HCT116 (cell line): ENCODE results near the gene GDF2. TPM values are rescaled to one million over a fixed set of nuclear protein-coding genes. Genes with fewer than 3 reads are reported as not detected.

Experiments used
- ATAC-seq: fragments of 200-7000 bp; cut with Tn5 transposase; 2 replicates; pipeline ENCODE4 v1.9.1; 2020; ENCODE audit warnings: mild to moderate bottlenecking, moderate library complexity
- BruUV-seq: library from RNA; stranded (reverse); fragments of 400-500 nt; replicated peaks from 2 replicates; lab custom pipeline; 2021; lab: Mats Ljungman, UMichigan
- CTCF ChIA-PET: fragments of 300-600 bp; sonication (Branson Sonifier 250); formaldehyde crosslinking; loops from one replicate; lab custom pipeline; 2021; ENCODE audit warnings: antibody characterized with exemption; lab: Charles Lee
- POLR2A ChIA-PET: fragments of 300-600, 350-600 bp; sonication (Branson Sonifier 250); formaldehyde crosslinking; loops from one replicate; lab custom pipeline; 2021; ENCODE audit warnings: antibody characterized with exemption; lab: Charles Lee
- RAD21 ChIA-PET, 2 experiments: fragments of 300-600 bp; sonication (Branson Sonifier 250); formaldehyde crosslinking; loops; one replicate each; lab custom pipeline; 2023; ENCODE audit warnings: low total read pairs in 2 of 2; ENCODE audit not compliant: uncharacterized antibody in 2 of 2, unreplicated experiment in 2 of 2, low non-redundant PET in 1 of 2; lab: Charles Lee
- DNase-seq: peaks from one replicate; pipeline ENCODE4 v3.0.0-alpha.2; 2010; ENCODE audit warnings: low read depth, low spot score
- H2AFZ ChIP-seq: fragments of 200-600 bp; shearing (Covaris generic), sonication (generic); 2 replicates; pipeline ENCODE4 v1.6.1; 2017; ENCODE audit warnings: low read depth, mixed run types, mixed read lengths, antibody characterized with exemption, low read length; ENCODE audit not compliant: poor library complexity, severe bottlenecking
- H3K27ac ChIP-seq: 2 replicates; pipeline ENCODE4 v1.5.1; 2012; ENCODE audit warnings: low read depth, low read length
- H3K27me3 ChIP-seq: fragments of 200-600 bp; sonication (generic); 2 replicates; pipeline ENCODE4 v1.6.1; 2016; ENCODE audit warnings: mixed run types, low read length, mixed read lengths; ENCODE audit not compliant: insufficient read depth
- H3K36me3 ChIP-seq, 2 experiments: fragments of 200-500 bp in 1 of 2; fragments of 200-600 bp in 1 of 2; sonication (Bioruptor generic) in 1 of 2; sonication (generic) in 1 of 2; 2 replicates each; pipeline versions ENCODE4 v1.5.1 to v1.6.1; 2014 to 2016; ENCODE audit warnings: low read length in 2 of 2, inconsistent platforms in 1 of 2, mixed read lengths in 1 of 2, mixed run types in 1 of 2; ENCODE audit not compliant: insufficient read depth in 2 of 2, control insufficient read depth in 1 of 2
- H3K4me1 ChIP-seq, 2 experiments: fragments of 200-600 bp in 1 of 2; sonication (generic) in 1 of 2; 2 replicates each; pipeline versions ENCODE4 v1.5.1 to v1.6.1; 2012 to 2017; ENCODE audit warnings: low read length in 2 of 2, inconsistent platforms in 1 of 2, mild to moderate bottlenecking in 1 of 2, mixed read lengths in 1 of 2, mixed run types in 1 of 2, moderate library complexity in 1 of 2; ENCODE audit not compliant: insufficient read depth in 2 of 2, control insufficient read depth in 1 of 2
- H3K4me2 ChIP-seq: fragments of 200-600 bp; sonication (generic); 2 replicates; pipeline ENCODE4 v1.6.1; 2017; ENCODE audit warnings: mixed run types, low read length, mixed read lengths
- H3K4me3 ChIP-seq, 2 experiments: fragments of 200-600 bp in 1 of 2; sonication (generic) in 1 of 2; replicated peaks in 1 of 2; 2 replicates each; pipeline ENCODE4 v1.5.1; 2011 to 2016; ENCODE audit warnings: low read length in 2 of 2, control low read depth in 1 of 2, low read depth in 1 of 2, mild to moderate bottlenecking in 1 of 2, mixed read lengths in 1 of 2, mixed run types in 1 of 2
- H3K79me2 ChIP-seq: fragments of 200-600 bp; sonication (generic); 2 replicates; pipeline ENCODE4 v1.6.1; 2017; ENCODE audit warnings: mild to moderate bottlenecking, mixed run types, low read length, moderate library complexity, mixed read lengths; ENCODE audit not compliant: insufficient read depth
- H3K9ac ChIP-seq: fragments of 200-600 bp; sonication (generic); 2 replicates; pipeline ENCODE4 v1.6.1; 2016; ENCODE audit warnings: low read length, mixed read lengths
- H3K9me2 ChIP-seq: fragments of 200-600 bp; sonication (generic), shearing (Covaris generic); 2 replicates; pipeline ENCODE4 v1.6.1; 2017; ENCODE audit warnings: mixed run types, mild to moderate bottlenecking, moderate library complexity; ENCODE audit not compliant: insufficient read depth
- H3K9me3 ChIP-seq, 2 experiments: fragments of 200-500 bp in 1 of 2; fragments of 200-600 bp in 1 of 2; sonication (Bioruptor generic) in 1 of 2; sonication (generic) in 1 of 2; 2 replicates each; pipeline ENCODE4 v1.6.1; 2014 to 2017; ENCODE audit warnings: low read length in 2 of 2, mixed read lengths in 2 of 2, inconsistent platforms in 1 of 2, low read depth in 1 of 2, mild to moderate bottlenecking in 1 of 2, mixed run types in 1 of 2, moderate library complexity in 1 of 2; ENCODE audit not compliant: control insufficient read depth in 1 of 2, insufficient read depth in 1 of 2
- H4K20me1 ChIP-seq: fragments of 200-600 bp; sonication (generic), shearing (Covaris generic); 2 replicates; pipeline ENCODE4 v1.6.1; 2017; ENCODE audit warnings: mixed run types, mild to moderate bottlenecking, moderate library complexity; ENCODE audit not compliant: insufficient read depth
- CBX3 ChIP-seq: IDR thresholded peaks from 2 replicates; pipeline ENCODE4 v1.6.1; 2012; ENCODE audit warnings: low read depth
- CEBPB ChIP-seq: IDR thresholded peaks from 2 replicates; pipeline ENCODE4 v1.6.1; 2012; ENCODE audit warnings: low read depth
- EGR1 ChIP-seq: IDR thresholded peaks from 2 replicates; pipeline ENCODE4 v1.6.1; 2012; ENCODE audit warnings: low read depth
- ELF1 ChIP-seq: IDR thresholded peaks from 2 replicates; pipeline ENCODE4 v1.6.1; 2012; ENCODE audit warnings: low read depth, borderline replicate concordance
- EZH2 ChIP-seq: fragments of 200-600 bp; sonication (generic); IDR thresholded peaks from 2 replicates; pipeline ENCODE4 v1.6.1; 2017; ENCODE audit warnings: antibody characterized with exemption, mixed run types
- FOSL1 ChIP-seq: IDR thresholded peaks from 2 replicates; pipeline ENCODE4 v1.6.1; 2012; ENCODE audit warnings: low read depth
- JUND ChIP-seq: IDR thresholded peaks from 2 replicates; pipeline ENCODE4 v1.6.1; 2012
- MAX ChIP-seq: IDR thresholded peaks from 2 replicates; pipeline ENCODE4 v1.6.1; 2012
- POLR2A ChIP-seq: IDR thresholded peaks from 2 replicates; pipeline ENCODE4 v1.7.0; 2011; ENCODE audit warnings: borderline replicate concordance; ENCODE audit not compliant: insufficient read depth, insufficient read length; ENCODE audit errors: extremely low read depth
- RAD21 ChIP-seq: IDR thresholded peaks from 2 replicates; pipeline ENCODE4 v1.6.1; 2012; ENCODE audit warnings: low read depth, mild to moderate bottlenecking
- REST ChIP-seq: IDR thresholded peaks from 2 replicates; pipeline ENCODE4 v1.6.1; 2012; ENCODE audit warnings: low read depth
- SIN3A ChIP-seq: IDR thresholded peaks from 2 replicates; pipeline ENCODE4 v1.6.1; 2012; ENCODE audit warnings: low read depth
- SP1 ChIP-seq: IDR thresholded peaks from 2 replicates; pipeline ENCODE4 v1.6.1; 2012; ENCODE audit warnings: low read depth
- SRF ChIP-seq: IDR thresholded peaks from 2 replicates; pipeline ENCODE4 v1.6.1; 2012; ENCODE audit warnings: low read depth
- TCF7L2 ChIP-seq: IDR thresholded peaks from 2 replicates; pipeline ENCODE4 v1.7.0; 2011; ENCODE audit warnings: borderline replicate concordance, inconsistent platforms; ENCODE audit not compliant: insufficient read depth, insufficient read length; ENCODE audit errors: extremely low read depth
- ZFX ChIP-seq: fragments of 450-650 bp; IDR thresholded peaks from 2 replicates; pipeline ENCODE4 v1.6.1; 2017
- ZNF274 ChIP-seq: fragments of 200-500 bp; sonication (Bioruptor generic); IDR thresholded peaks from 2 replicates; pipeline ENCODE4 v1.6.1; 2014; ENCODE audit warnings: mild to moderate bottlenecking, low read depth, low read length, inconsistent platforms
- intact Hi-C: fragments of 100-400 bp; cut with micrococcal nuclease; formaldehyde crosslinking; loops from 2 replicates; pipeline ENCODE4 v1.10.0; 2022
- total RNA-seq: library from RNA; stranded (reverse); gene quantifications from one replicate; pipeline ENCODE4 v1.2.1, GENCODE V29; 2021; ENCODE audit not compliant: unreplicated experiment

The GDF2 gene
- total RNA-seq, 1 experiment from 2014 or later, result not detected

- DNase-seq, result no peak
Observed at GRCh38 chr10:47287365-47287802, 34.9 kb upstream of the GDF2 start.

More at GRCh38 chr10:47287365-47287802, 34.9 kb upstream of the GDF2 start:
- Histone ChIP-seq H3K4me2 (no peak overlapping the region), H2AFZ (no peak overlapping the region), H3K27me3 (no peaks in the 10 kb centered on the region), H3K9ac (no peak overlapping the region), H4K20me1 (no peaks in the 10 kb centered on the region), H3K9me3 (no peaks in the 10 kb centered on the region), H3K4me3 (no peak overlapping the region), H3K9me2 (no peaks in the 10 kb centered on the region), H3K36me3 (no peaks in the 10 kb centered on the region), H3K27ac (no peak overlapping the region), H3K4me1 (no peaks in the 10 kb centered on the region), H3K79me2 (no peaks in the 10 kb centered on the region)
- ATAC-seq, result no peak
- intact Hi-C loops, result no loop called here
- POLR2A ChIA-PET, result no interaction called here
- RAD21 ChIA-PET, result no interaction called here
- CTCF ChIA-PET, result no interaction called here
- BruUV-seq, result no TSS peak
- TF ChIP-seq SIN3A (no peak), JUND (no peak), POLR2A (no peak), FOSL1 (no peak), EZH2 (no peak), RAD21 (no peak), CEBPB (no peak), MAX (no peak), TCF7L2 (no peak), REST (no peak), SP1 (no peak), EGR1 (no peak), ELF1 (no peak), SRF (no peak), ZNF274 (no peak), ZFX (no peak), CBX3 (no peak)
